HepG2 (cell line): ENCODE data around the gene MRPL14. TPM values are rescaled to one million over a fixed set of nuclear protein-coding genes. Genes with fewer than 3 reads are reported as not detected.
A peak's percentile ranks its signal among the peaks of the same experiment; 100 is the strongest.

Source experiments
- CBX2 ChIP-seq, 2 experiments: fragments of 200-600 bp in 1 of 2; sonication (generic); formaldehyde crosslinking in 1 of 2; IDR thresholded peaks; 2 replicates each; pipeline versions ENCODE4 v1.7.0 to v1.8.1; 2018 to 2022; ENCODE audit warnings: low read depth in 2 of 2, low read length in 1 of 2, mild to moderate bottlenecking in 1 of 2, missing genetic modification reagents in 1 of 2
- CENPBD1 ChIP-seq: sonication (generic); formaldehyde crosslinking; IDR thresholded peaks from 2 replicates; pipeline ENCODE4 v1.8.0; 2022; ENCODE audit warnings: missing genetic modification reagents, low read depth, mild to moderate bottlenecking, borderline replicate concordance
- FOXA1 ChIP-seq, 2 experiments: fragments of 450-650 bp in 1 of 2; sonication (generic) in 1 of 2; formaldehyde crosslinking in 1 of 2; IDR thresholded peaks; 2 replicates each; pipeline versions ENCODE4 v1.4.0 to v1.6.1; 2016 to 2020; ENCODE audit warnings: missing genetic modification reagents in 1 of 2
- HOXA3 ChIP-seq: sonication (generic); formaldehyde crosslinking; IDR thresholded peaks from 2 replicates; pipeline ENCODE4 v1.5.0; 2020; ENCODE audit warnings: missing genetic modification reagents
- MAFK ChIP-seq, 2 experiments: IDR thresholded peaks in 1 of 2; conservative IDR thresholded peaks in 1 of 2; 2 replicates each; pipeline ENCODE4 v1.6.1; 2011; ENCODE audit warnings: improper control_type of control experiment in 2 of 2, low read length in 2 of 2
- SALL2 ChIP-seq: sonication (generic); formaldehyde crosslinking; IDR thresholded peaks from 2 replicates; pipeline ENCODE4 v1.8.1; 2023; ENCODE audit warnings: mild to moderate bottlenecking, missing genetic modification reagents, inconsistent platforms
- SP5 ChIP-seq: IDR thresholded peaks from 2 replicates; pipeline ENCODE4 v1.6.1; 2016; ENCODE audit warnings: low read depth, borderline replicate concordance
- TCF12 ChIP-seq, 2 experiments: fragments of 450-650 bp in 1 of 2; sonication (generic) in 1 of 2; formaldehyde crosslinking in 1 of 2; IDR thresholded peaks; 2 replicates each; pipeline versions ENCODE4 v1.6.1 to v1.8.0; 2017 to 2022; ENCODE audit warnings: antibody characterized with exemption in 1 of 2, mild to moderate bottlenecking in 1 of 2, missing genetic modification reagents in 1 of 2, moderate library complexity in 1 of 2
- TGIF2 ChIP-seq: IDR thresholded peaks from 2 replicates; pipeline ENCODE4 v1.6.1; 2016; ENCODE audit warnings: control low read depth, missing compliant biosample characterization
- YEATS2 ChIP-seq: sonication (generic); formaldehyde crosslinking; IDR thresholded peaks from 2 replicates; pipeline ENCODE4 v1.4.0; 2020; ENCODE audit warnings: missing genetic modification reagents, borderline replicate concordance
- ZBTB1 ChIP-seq: sonication (generic); formaldehyde crosslinking; IDR thresholded peaks from 2 replicates; pipeline ENCODE4 v1.4.0; 2020; ENCODE audit warnings: missing genetic modification reagents, borderline replicate concordance
- ZFP82 ChIP-seq: sonication (generic); formaldehyde crosslinking; IDR thresholded peaks from 2 replicates; pipeline ENCODE4 v1.5.1; 2020; ENCODE audit warnings: mild to moderate bottlenecking, missing genetic modification reagents, borderline replicate concordance
- ZMYM3 ChIP-seq: sonication (generic); formaldehyde crosslinking; IDR thresholded peaks from 2 replicates; pipeline ENCODE4 v1.5.1; 2020; ENCODE audit warnings: mild to moderate bottlenecking, missing genetic modification reagents
- ZNF136 ChIP-seq: sonication (generic); formaldehyde crosslinking; IDR thresholded peaks from 2 replicates; pipeline ENCODE4 v1.8.1; 2022; ENCODE audit warnings: low read depth, mild to moderate bottlenecking, moderate library complexity, missing genetic modification reagents
- ZNF232 ChIP-seq: sonication (generic); formaldehyde crosslinking; IDR thresholded peaks from 2 replicates; pipeline ENCODE4 v1.4.0; 2020; ENCODE audit warnings: missing genetic modification reagents, borderline replicate concordance
- ZNF337 ChIP-seq: sonication (generic); formaldehyde crosslinking; IDR thresholded peaks from 2 replicates; pipeline ENCODE4 v1.5.1; 2020; ENCODE audit warnings: missing genetic modification reagents, low read depth, mild to moderate bottlenecking, borderline replicate concordance
- ZNF510 ChIP-seq: sonication (generic); formaldehyde crosslinking; IDR thresholded peaks from 2 replicates; pipeline ENCODE4 v1.4.0; 2020; ENCODE audit warnings: low read depth, mild to moderate bottlenecking, missing genetic modification reagents
- ZNF597 ChIP-seq: sonication (generic); formaldehyde crosslinking; IDR thresholded peaks from 2 replicates; pipeline ENCODE4 v1.5.0; 2020; ENCODE audit warnings: missing genetic modification reagents
- ZNF670 ChIP-seq: sonication (generic); formaldehyde crosslinking; IDR thresholded peaks from 2 replicates; pipeline ENCODE4 v1.8.0; 2022; ENCODE audit warnings: mild to moderate bottlenecking, missing genetic modification reagents, borderline replicate concordance
- ZNF781 ChIP-seq: sonication (generic); formaldehyde crosslinking; IDR thresholded peaks from 2 replicates; pipeline ENCODE4 v1.5.1; 2020; ENCODE audit warnings: borderline replicate concordance, mild to moderate bottlenecking, missing genetic modification reagents; ENCODE audit errors: not compliant biosample characterization
- ZSCAN20 ChIP-seq: sonication (generic); formaldehyde crosslinking; IDR thresholded peaks from 2 replicates; pipeline ENCODE4 v1.4.0; 2020; ENCODE audit warnings: missing genetic modification reagents, mild to moderate bottlenecking, borderline replicate concordance
- polyA plus RNA-seq, 8 experiments: library from polyadenylated mRNA; depleted of rRNA in 3 of 8; stranded (reverse) in 7 of 8; unstranded in 1 of 8; fragments of >200 nt; fragmentation: Illumina TruSeq in 4 of 8; extraction: Trizol in 4 of 8; gene quantifications; 2 replicates each; pipeline versions ENCODE4 v1.2.1 to v1.2.3, GENCODE V29; 2011 to 2016; ENCODE audit warnings: low read depth in 4 of 8, missing spikeins in 1 of 8, mixed read lengths in 1 of 8; ENCODE audit not compliant: insufficient read depth in 1 of 8
- total RNA-seq, 5 experiments: library from RNA; depleted of rRNA; stranded (reverse); fragments of >200 nt; fragmentation: Illumina TruSeq; extraction: Trizol; gene quantifications; 2 replicates each; pipeline ENCODE4 v1.2.3, GENCODE V29; 2016; ENCODE audit warnings: low read depth in 1 of 5
- TF ChIP-seq, protein P1 (sequence below): sonication (generic); formaldehyde crosslinking; conservative IDR thresholded peaks from 2 replicates; pipeline ENCODE4 v1.4.0; 2020; ENCODE audit warnings: mild to moderate bottlenecking, missing genetic modification reagents, moderate library complexity
- TF ChIP-seq, protein P2 (sequence below): sonication (generic); formaldehyde crosslinking; IDR thresholded peaks from 2 replicates; pipeline ENCODE4 v1.4.0; 2020; ENCODE audit warnings: mild to moderate bottlenecking, low read depth, missing genetic modification reagents

Gene MRPL14
- total and polyA plus RNA-seq, 2 of the 13 experiments (the other 11 are each of a cell fraction or from before 2014, with no cell fraction given), result 157 to 178 TPM

DNA sequence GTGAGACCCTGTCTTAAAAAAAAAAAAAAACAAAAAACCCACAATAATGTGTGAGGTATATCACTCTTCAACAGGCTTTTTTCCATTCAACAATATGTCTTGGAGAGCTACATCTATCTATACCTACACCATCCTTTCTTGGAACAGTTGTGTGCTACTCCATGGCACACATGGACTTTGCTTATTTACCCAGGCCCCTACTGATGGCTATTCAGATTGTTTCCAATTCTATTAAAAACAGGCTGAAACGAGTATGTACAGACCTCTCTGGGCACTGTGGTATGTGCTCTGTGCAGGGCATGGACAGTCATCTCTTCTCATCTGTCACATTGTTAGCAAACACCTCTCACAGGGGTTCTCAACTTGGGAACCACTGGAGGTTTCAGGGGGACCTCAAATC is 28.1 kb downstream of the MRPL14 start (continued):
- TF ChIP-seq ZNF232 (CRISPR knock-in tag), result no peak
- no peak for TF ChIP-seq ZNF510 (CRISPR knock-in tag)
- 0 out of 2 replicates have a peak, but pooled peaks have one; percentile 39 for TF ChIP-seq FOXA1 (IDR thresholded peaks at IDR 0.05)
- TF ChIP-seq FOXA1 (CRISPR knock-in tag; IDR thresholded peaks at IDR 0.05), result peak; percentile 85
- TF ChIP-seq ZNF136 (CRISPR knock-in tag), result no peak
- TF ChIP-seq ZNF781 (CRISPR knock-in tag), result no peak
- TF ChIP-seq, protein P1, sequence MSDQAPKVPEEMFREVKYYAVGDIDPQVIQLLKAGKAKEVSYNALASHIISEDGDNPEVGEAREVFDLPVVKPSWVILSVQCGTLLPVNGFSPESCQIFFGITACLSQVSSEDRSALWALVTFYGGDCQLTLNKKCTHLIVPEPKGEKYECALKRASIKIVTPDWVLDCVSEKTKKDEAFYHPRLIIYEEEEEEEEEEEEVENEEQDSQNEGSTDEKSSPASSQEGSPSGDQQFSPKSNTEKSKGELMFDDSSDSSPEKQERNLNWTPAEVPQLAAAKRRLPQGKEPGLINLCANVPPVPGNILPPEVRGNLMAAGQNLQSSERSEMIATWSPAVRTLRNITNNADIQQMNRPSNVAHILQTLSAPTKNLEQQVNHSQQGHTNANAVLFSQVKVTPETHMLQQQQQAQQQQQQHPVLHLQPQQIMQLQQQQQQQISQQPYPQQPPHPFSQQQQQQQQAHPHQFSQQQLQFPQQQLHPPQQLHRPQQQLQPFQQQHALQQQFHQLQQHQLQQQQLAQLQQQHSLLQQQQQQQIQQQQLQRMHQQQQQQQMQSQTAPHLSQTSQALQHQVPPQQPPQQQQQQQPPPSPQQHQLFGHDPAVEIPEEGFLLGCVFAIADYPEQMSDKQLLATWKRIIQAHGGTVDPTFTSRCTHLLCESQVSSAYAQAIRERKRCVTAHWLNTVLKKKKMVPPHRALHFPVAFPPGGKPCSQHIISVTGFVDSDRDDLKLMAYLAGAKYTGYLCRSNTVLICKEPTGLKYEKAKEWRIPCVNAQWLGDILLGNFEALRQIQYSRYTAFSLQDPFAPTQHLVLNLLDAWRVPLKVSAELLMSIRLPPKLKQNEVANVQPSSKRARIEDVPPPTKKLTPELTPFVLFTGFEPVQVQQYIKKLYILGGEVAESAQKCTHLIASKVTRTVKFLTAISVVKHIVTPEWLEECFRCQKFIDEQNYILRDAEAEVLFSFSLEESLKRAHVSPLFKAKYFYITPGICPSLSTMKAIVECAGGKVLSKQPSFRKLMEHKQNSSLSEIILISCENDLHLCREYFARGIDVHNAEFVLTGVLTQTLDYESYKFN (CRISPR knock-in tag), result peak; percentile 82
- TF ChIP-seq TCF12 (IDR thresholded peaks at IDR 0.05), result no peak
- TF ChIP-seq TCF12 (CRISPR knock-in tag; IDR thresholded peaks at IDR 0.05), result no peak
- no peak for TF ChIP-seq CENPBD1 (CRISPR knock-in tag)
- no peak for TF ChIP-seq ZFP82 (CRISPR knock-in tag)
- TF ChIP-seq HOXA3, result peak; percentile 40; the same call in 1 of the 2 replicates
- TF ChIP-seq ZBTB1 (CRISPR knock-in tag), result no peak
- no peak for TF ChIP-seq CBX2 (IDR thresholded peaks at IDR 0.05; ENCODE audit: low read depth, low read length)
- no peak for TF ChIP-seq CBX2 (CRISPR knock-in tag; IDR thresholded peaks at IDR 0.05; ENCODE audit: low read depth)
- TF ChIP-seq TGIF2 (CRISPR knock-in tag), result no peak
- TF ChIP-seq, protein P2, sequence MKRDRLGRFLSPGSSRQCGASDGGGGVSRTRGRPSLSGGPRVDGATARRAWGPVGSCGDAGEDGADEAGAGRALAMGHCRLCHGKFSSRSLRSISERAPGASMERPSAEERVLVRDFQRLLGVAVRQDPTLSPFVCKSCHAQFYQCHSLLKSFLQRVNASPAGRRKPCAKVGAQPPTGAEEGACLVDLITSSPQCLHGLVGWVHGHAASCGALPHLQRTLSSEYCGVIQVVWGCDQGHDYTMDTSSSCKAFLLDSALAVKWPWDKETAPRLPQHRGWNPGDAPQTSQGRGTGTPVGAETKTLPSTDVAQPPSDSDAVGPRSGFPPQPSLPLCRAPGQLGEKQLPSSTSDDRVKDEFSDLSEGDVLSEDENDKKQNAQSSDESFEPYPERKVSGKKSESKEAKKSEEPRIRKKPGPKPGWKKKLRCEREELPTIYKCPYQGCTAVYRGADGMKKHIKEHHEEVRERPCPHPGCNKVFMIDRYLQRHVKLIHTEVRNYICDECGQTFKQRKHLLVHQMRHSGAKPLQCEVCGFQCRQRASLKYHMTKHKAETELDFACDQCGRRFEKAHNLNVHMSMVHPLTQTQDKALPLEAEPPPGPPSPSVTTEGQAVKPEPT, result no peak
- TF ChIP-seq ZNF337 (CRISPR knock-in tag), result no peak
- TF ChIP-seq ZSCAN20, result no peak
- no peak for TF ChIP-seq YEATS2 (CRISPR knock-in tag)
- TF ChIP-seq MAFK (conservative IDR thresholded peaks at IDR 0.05 in 1 of 2, IDR thresholded peaks at IDR 0.05 in 1 of 2; ENCODE audit: low read length in 2 of 2), result no peak
- no peak for TF ChIP-seq ZNF597 (CRISPR knock-in tag)
- TF ChIP-seq ZMYM3 (CRISPR knock-in tag), result no peak
- TF ChIP-seq SP5, result no peak
- no peak for TF ChIP-seq ZNF670
- no peak for TF ChIP-seq SALL2 (CRISPR knock-in tag)
